ENCODE results near the gene PFDN1.

PFDN1 gene

GRCh38 chr5:140261403-140262171 lies 41.3 kb downstream of the PFDN1 start:
- H3K36me3 ChIP-seq (ENCODE audit: control insufficient read depth, insufficient read depth, low read length) = peaks cover 1% of the 10 kb centered on the region
- DNase-seq (ENCODE audit: extremely low read depth, insufficient read length) = no peak
- H3K27me3 ChIP-seq (replicated peaks; ENCODE audit: control insufficient read depth, insufficient read depth, low read length) = no peaks in the 10 kb centered on the region
- no peak overlapping the region for H3K4me3 ChIP-seq (replicated peaks; ENCODE audit: low read depth, low read length)
- TF ChIP-seq CTCF (IDR thresholded peaks at IDR 0.05; ENCODE audit: insufficient read depth, low read length, poor library complexity, severe bottlenecking) = no peak

- H3K36me3 ChIP-seq (ENCODE audit: control insufficient read depth, insufficient read depth, low read length) = peaks cover 1% of the 10 kb centered on the region
- no peak for TF ChIP-seq CTCF (IDR thresholded peaks at IDR 0.05; ENCODE audit: insufficient read depth, low read length, poor library complexity, severe bottlenecking)
- no peaks in the 10 kb centered on the region for H3K27me3 ChIP-seq (replicated peaks; ENCODE audit: control insufficient read depth, insufficient read depth, low read length)
- no peak for DNase-seq (ENCODE audit: extremely low read depth, insufficient read length)
- no peak overlapping the region for H3K4me3 ChIP-seq (replicated peaks; ENCODE audit: low read depth, low read length)
These were observed 42.7 kb downstream of the PFDN1 start for GRCh38 chr5:140260089-140260656.

- Histone ChIP-seq H3K4me3 (replicated peaks; ENCODE audit: low read depth, low read length) (no peak overlapping the region), H3K27me3 (replicated peaks; ENCODE audit: control insufficient read depth, insufficient read depth, low read length) (no peaks in the 10 kb centered on the region), H3K36me3 (ENCODE audit: control insufficient read depth, insufficient read depth, low read length) (peaks cover 1% of the 10 kb centered on the region)
- no peak for TF ChIP-seq CTCF (IDR thresholded peaks at IDR 0.05; ENCODE audit: insufficient read depth, low read length, poor library complexity, severe bottlenecking)
- no peak for DNase-seq (ENCODE audit: extremely low read depth, insufficient read length)
These were observed 43.4 kb downstream of the PFDN1 start for GRCh38 chr5:140259500-140259899.

GRCh38 chr5:140258873-140259272 lies 44.0 kb downstream of the PFDN1 start:
- H3K36me3 ChIP-seq (ENCODE audit: control insufficient read depth, insufficient read depth, low read length) = peaks cover 1% of the 10 kb centered on the region
- TF ChIP-seq CTCF (IDR thresholded peaks at IDR 0.05; ENCODE audit: insufficient read depth, low read length, poor library complexity, severe bottlenecking) = no peak
- no peaks in the 10 kb centered on the region for H3K27me3 ChIP-seq (replicated peaks; ENCODE audit: control insufficient read depth, insufficient read depth, low read length)
- no peak for DNase-seq (ENCODE audit: extremely low read depth, insufficient read length)
- no peak overlapping the region for H3K4me3 ChIP-seq (replicated peaks; ENCODE audit: low read depth, low read length)

- DNase-seq (ENCODE audit: extremely low read depth, insufficient read length) = no peak
- TF ChIP-seq CTCF (IDR thresholded peaks at IDR 0.05; ENCODE audit: insufficient read depth, low read length, poor library complexity, severe bottlenecking) = no peak
- H3K27me3 ChIP-seq (replicated peaks; ENCODE audit: control insufficient read depth, insufficient read depth, low read length) = no peaks in the 10 kb centered on the region
- peaks cover 3% of the 10 kb centered on the region for H3K36me3 ChIP-seq (ENCODE audit: control insufficient read depth, insufficient read depth, low read length)
- H3K4me3 ChIP-seq (replicated peaks; ENCODE audit: low read depth, low read length) = no peak overlapping the region
These were observed 44.9 kb downstream of the PFDN1 start for GRCh38 chr5:140258016-140258415.

Data from GM06990 (cell line).